Measurements from ENCODE around the gene NT5C2. TPM values are rescaled to one million over a fixed set of nuclear protein-coding genes. Genes with fewer than 3 reads are reported as not detected.

Gene NT5C2
- total and polyA plus RNA-seq, 2 donors (not counting 3 experiments of a cell fraction or from before 2014, with no cell fraction given): 47.2 to 69.9 TPM

GRCh38 chr10:103086799-103087198 is 106.3 kb downstream of the NT5C2 start:
- POLR2A ChIA-PET: no interaction called here
- Histone ChIP-seq H3K79me2 (ENCODE audit: control insufficient read depth, insufficient read depth, low read length) (no peaks in the 10 kb centered on the region), H3K4me2 (ENCODE audit: insufficient read depth, low read length) (no peak overlapping the region), H3K4me3 (replicated peaks in 1 of 3; ENCODE audit: insufficient read depth in 1 of 3, low read depth in 1 of 3, low read length in 3 of 3) (no peak overlapping the region), H3K9ac (replicated peaks; ENCODE audit: extremely low read depth, insufficient read depth, low read length) (no peak overlapping the region), H3K9me3 (replicated peaks; ENCODE audit: control insufficient read depth, insufficient read depth, low read length) (no peaks in the 10 kb centered on the region), H3K4me1 (ENCODE audit: control insufficient read depth, extremely low read depth, insufficient read depth, low read length) (no peaks in the 10 kb centered on the region), H4K20me1 (replicated peaks; ENCODE audit: control insufficient read depth, extremely low read depth, insufficient read depth, low read length) (no peaks in the 10 kb centered on the region), H3K36me3 (ENCODE audit: control insufficient read depth in 2 of 2, extremely low read depth in 1 of 2, insufficient read depth in 2 of 2, low read length in 2 of 2) (peaks cover 16 to 37% of the 10 kb centered on the region in 2 experiments), H2AFZ (ENCODE audit: low read depth, low read length) (no peak overlapping the region), H3K27ac (ENCODE audit: insufficient read depth, low read depth, low read length) (no peak overlapping the region), H3K9me1 (replicated peaks; ENCODE audit: control insufficient read depth, extremely low read depth, insufficient read depth, low read length) (no peaks in the 10 kb centered on the region), H3K27me3 (ENCODE audit: control insufficient read depth in 2 of 2, insufficient read depth in 2 of 2, low read length in 2 of 2) (no peaks in the 10 kb centered on the region)
- FAIRE-seq (no peak), DNase-seq (ENCODE audit: low read depth, low spot score) (no peak)
- no TSS peak for BruUV-seq (replicated peaks)
- dilution Hi-C loops (cut with MboI; ENCODE audit: extremely low pct_ligation_motif_present, low sequenced_read_pairs) (no loop called here), intact Hi-C loops (cut with micrococcal nuclease) (no loop called here)
- TF ChIP-seq, protein P1, sequence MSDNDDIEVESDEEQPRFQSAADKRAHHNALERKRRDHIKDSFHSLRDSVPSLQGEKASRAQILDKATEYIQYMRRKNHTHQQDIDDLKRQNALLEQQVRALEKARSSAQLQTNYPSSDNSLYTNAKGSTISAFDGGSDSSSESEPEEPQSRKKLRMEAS (IDR thresholded peaks at IDR 0.05; ENCODE audit: insufficient read depth, insufficient read length): no peak
- TF ChIP-seq JUN (IDR thresholded peaks at IDR 0.05; ENCODE audit: borderline replicate concordance, insufficient read depth, insufficient read length, low read depth): no peak
- TF ChIP-seq MYC (IDR thresholded peaks at IDR 0.05; ENCODE audit: low read depth, low read length): no peak
- TF ChIP-seq FOS (IDR thresholded peaks at IDR 0.05; ENCODE audit: borderline replicate concordance, insufficient read depth, low read length): no peak
- TF ChIP-seq POLR2A (IDR thresholded peaks at IDR 0.05; ENCODE audit: low read depth, low read length): no peak
- no peak for TF ChIP-seq CTCF (IDR thresholded peaks at IDR 0.05; ENCODE audit: extremely low read depth in 1 of 2, insufficient read depth in 1 of 2, low read depth in 1 of 2, low read length in 2 of 2)
- no peak for TF ChIP-seq GATA2 (IDR thresholded peaks at IDR 0.05; ENCODE audit: insufficient read depth, insufficient read length, low read depth, low read length)
- TF ChIP-seq EZH2 (IDR thresholded peaks at IDR 0.05; ENCODE audit: borderline replicate concordance, low read depth, low read length, severe bottlenecking): no peak
- TF ChIP-seq POLR2AphosphoS5 (IDR thresholded peaks at IDR 0.05; ENCODE audit: insufficient read depth, low read depth, low read length): no peak
- CTCF ChIA-PET: interaction anchor here (1.2 to 3.3 kb wide), 3 partner anchors 21 to 250 kb away, joined by 3 to 28 read pairs (median 3); partner anchors contain the start of gene CYP17A1

Measured in endothelial cell of umbilical vein (primary cell).